Stimulated activated CD8-positive, alpha-beta memory T cell treated with anti-CD3 and anti-CD28 coated beads, Interleukin-12 subunit alpha, Interleukin-12 subunit beta, amount 100 ng/mL, for 4 hours (primary cell): ENCODE results near the gene FAM187B.
"Not testable (repeated sequence)": the region's sequence is repeated elsewhere in the genome, so short reads cannot be mapped to it uniquely, and the experiment has no call there.

Experiments used
- DNase-seq: peaks from one replicate; pipeline ENCODE4 v3.0.0-alpha.2; 2020; ENCODE audit warnings: low read depth

The FAM187B gene

DNA sequence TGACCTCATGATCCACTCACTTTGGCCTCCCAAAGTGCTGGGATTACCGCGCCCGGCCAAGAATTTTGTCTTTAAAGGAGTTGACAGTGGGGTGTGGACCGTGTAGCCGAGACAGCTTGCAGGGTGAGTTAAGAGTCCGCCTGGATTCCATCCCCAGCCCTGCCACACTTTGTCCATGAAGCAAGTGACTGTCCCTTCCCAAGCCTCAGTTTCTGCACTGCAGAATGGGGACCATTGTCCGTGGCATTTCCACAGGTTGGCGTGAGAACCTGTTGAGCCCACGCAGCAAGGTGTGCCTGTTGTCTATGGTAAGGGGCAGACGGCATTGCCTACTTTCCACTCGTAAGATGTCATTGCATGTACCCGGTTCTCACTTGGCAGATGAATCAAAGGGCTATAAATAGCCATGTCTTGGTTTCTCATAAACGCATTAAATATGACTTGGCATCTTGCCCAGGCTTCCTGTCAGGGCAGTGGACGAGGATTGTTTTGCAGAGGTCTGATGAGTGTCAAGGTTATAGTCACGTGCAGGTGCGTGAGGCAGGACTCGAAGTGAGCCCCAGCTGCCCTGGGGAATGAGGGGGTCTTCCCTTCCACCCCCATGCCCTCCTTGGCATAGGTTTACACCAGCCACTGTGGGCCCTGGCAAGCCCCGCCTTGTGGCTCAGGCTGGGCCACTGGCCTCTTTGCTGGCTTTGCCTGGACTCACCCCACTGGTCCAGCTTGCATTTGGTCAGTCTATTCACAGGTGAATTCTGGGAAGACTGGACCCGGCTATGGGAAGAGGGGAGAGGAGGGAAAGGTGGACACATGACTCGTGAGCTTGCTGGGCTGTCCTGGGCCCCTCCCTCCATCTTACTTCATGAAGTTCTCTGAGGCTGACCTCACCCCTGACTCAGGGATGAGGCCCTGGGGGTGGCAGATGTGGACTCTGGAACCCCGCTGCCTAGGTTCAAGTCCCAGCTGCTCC lies 14.6 kb downstream of the FAM187B start:
- DNase-seq: peak; percentile 53

GRCh38 chr19:35212241-35212640 lies 16.3 kb downstream of the FAM187B start:
- no peak for DNase-seq

DNA sequence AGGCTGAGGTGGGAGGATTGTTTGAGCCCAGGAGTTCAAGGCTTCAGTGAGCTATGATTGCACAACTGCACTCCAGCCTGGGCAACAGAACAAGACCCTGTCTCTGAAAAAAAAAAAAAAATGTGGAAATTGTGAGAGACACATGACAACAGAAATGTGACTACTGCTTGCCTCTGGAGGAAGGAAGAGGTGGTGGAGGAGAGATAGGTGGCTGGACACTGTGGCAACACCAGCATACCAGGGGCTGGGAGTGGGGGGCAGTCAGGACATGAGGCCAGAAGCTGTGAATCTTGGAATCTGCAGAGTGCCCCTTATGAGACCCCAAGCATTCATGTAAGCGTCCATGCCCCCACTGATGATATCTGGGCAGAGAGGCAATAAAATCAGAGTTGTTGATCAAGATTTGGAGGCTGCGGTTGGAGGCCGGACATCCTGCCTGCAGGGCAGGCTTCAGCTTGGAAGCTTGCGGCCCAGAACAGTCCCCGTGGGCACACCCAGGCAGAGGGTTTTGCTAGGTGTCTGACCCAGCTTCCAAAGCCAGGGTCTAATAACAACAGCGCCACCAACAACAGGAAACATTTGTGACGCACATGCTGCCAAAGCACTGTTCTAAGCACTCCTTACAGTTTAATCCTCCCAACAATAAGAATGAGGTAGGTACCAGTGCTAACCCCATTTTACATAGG lies 16.9 kb downstream of the FAM187B start:
- DNase-seq: peak; percentile 45

DNA sequence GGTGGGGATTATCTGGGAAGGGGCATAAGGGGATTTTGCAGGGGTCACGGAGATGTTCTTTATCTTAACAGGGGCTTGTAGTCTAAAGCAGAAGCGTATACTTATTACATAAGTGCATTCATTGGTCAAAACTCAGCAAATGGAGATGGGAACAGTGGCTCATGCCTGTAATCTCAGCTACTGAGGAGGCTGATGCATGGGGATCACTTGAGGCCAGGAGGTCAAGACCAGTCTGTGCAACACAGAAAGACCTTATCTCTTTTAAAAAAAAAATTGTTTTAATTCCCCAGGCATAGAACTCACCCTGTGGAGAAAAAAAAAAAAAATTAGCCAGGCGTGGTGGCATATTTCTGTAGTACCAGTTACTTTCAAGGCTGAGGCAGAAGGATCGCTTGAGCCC lies 18.9 kb downstream of the FAM187B start:
- no peak for DNase-seq

DNA sequence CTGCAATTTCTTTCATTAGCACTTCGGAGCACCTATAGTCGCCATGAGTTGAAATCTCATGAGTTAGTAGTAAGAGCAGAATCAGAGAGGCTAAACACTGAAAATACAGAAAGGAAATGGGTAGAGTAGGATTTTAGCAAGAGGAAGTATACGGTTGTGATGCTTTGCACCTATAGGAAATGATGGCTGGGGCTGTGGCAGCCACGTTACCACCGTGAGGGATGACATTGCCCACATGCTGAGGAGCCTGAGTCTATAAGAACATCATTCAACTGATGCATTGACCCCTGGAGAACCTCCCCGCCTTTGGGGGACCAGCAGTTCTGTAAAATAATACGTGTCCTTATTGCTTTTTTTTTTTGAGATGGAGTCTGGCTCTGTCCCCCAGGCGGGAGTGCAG lies 20.4 kb downstream of the FAM187B start:
- DNase-seq: no peak

DNA sequence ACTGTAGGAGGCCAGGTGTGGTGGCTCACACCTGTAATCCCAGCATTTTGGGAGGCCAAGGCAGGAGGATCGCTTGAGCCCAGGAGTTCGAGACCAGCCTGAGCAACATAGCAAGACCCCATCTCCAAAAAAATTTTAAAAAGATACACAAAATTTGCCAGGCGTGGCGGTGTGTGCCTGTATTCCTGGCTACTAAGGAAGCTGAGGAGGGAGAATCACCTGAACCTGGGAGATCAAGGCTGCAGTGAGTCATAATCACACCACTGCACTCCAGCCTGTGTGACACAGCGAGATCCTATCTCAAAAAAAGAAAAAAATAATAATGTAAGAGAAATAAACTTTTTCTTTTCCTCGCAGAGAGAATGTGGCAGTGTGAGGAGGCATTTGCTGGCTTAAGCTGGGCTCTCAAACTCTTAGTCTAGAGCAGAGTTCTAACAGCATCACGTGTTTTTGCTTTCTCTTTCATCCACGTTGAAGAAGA lies 21.1 kb downstream of the FAM187B start:
- no peak for DNase-seq

GRCh38 chr19:35206855-35207254 lies 21.7 kb downstream of the FAM187B start:
- no peak for DNase-seq

DNA sequence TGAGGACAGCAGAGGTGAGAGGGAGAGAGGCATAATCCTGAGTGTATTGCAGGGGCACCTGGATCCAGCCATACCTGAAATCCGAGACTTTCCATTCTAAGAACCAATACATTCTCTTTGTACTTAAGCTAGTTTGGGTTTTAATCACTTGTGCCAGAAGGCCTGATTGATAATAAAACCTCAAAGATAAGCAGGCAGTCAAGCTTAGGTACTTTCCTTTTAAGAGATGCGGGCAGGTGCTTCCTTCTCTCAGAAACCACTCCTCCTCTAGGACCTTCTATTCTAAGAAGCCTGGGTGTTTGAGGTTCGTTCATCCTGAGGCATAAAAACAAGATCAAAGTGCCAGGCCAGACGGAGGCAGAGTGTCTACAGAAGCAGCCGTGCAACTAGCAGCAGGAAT lies 22.2 kb downstream of the FAM187B start:
- DNase-seq: no peak

- DNase-seq: no peak
These were observed 22.7 kb downstream of the FAM187B start for GRCh38 chr19:35205733-35206323.

GRCh38 chr19:35204799-35205732 lies 23.5 kb downstream of the FAM187B start:
- no peak for DNase-seq

DNA sequence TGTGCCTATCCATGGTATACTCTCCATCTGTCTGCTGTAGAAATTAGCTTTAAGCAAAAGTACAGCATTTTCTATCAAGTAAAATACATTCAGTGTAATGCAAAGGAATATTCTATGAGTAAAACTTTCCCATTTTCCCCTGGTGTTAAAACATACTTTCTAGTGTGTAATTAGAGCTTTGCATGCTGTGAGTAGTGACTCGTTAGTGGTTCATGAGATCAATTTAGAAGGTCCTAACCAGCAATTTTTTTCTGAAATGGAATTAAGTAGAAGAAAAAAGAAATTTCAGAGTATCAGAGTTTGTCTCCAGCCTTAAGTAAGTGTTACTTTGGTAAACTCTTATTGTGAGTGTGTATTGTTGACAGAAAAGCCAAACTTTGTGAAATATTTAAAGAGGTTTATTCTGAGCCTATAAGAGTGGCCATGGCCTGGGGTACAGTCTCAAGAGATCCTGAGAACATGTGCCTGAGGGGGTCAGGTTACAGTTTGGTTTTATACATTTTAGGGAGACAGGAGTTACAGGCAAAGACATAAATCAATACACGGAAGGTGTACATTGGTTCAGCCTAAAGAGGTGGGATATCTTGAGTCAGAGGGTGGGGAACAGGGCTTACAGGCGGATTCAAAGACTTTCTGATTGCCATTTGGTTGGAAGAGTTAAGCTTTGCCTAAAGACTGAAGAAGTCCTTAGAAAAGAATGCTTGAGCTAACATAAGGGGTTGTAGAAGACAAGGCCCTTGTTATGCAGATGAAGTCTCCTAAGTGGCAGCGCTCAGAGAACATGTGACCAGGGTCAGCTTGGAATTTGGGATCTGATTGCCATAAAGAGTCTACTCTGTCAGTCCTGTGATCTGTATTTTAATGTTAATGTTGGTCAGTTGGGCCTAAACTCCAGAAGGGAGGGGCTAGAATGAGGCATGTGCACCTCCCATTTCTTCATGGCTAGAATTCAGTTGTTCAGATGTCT lies 25.5 kb downstream of the FAM187B start:
- no peak for DNase-seq

DNA sequence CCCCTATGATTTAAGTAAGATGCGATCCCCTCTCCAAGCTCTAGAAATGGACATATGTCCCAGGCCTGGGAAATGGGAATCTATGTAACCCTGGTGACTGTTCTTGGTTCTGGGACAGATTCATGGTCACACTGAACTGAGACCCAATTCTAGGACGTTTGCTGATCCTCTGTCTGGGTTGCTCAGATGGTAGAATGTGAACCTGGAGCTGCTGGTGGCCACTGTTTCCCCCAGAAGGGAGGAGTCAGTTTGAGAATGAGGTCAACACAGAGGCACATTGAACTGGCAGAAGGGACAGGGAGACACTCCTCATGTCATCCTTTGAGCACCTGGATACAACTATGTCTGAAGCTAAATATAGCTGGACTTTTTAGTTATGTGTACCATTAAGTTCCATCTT lies 29.1 kb downstream of the FAM187B start:
- no peak for DNase-seq

DNA sequence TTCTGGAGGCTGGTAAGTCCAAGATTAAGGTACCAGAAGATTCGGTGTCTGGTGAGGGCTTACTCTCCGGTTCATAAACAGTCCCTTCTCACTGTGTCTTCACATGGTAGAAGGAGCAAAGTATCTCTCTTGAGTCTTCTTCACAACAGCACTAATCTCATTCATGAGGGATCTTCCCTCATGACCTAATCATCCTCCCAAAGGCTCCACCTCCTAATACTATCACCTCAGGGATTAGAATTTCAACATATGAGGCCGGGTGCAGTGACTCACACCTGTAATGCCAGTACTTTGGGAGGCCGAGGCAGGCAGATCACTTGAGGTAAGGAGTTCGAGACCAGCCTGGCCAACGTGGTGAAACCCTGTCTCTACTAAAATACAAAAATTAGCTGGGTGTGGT lies 31.7 kb downstream of the FAM187B start:
- DNase-seq: not testable (repeated sequence)

- DNase-seq: no peak
These were observed 32.7 kb downstream of the FAM187B start for GRCh38 chr19:35195830-35196229.

- DNase-seq: no peak
These were observed 34.2 kb downstream of the FAM187B start for GRCh38 chr19:35194012-35194984.

DNA sequence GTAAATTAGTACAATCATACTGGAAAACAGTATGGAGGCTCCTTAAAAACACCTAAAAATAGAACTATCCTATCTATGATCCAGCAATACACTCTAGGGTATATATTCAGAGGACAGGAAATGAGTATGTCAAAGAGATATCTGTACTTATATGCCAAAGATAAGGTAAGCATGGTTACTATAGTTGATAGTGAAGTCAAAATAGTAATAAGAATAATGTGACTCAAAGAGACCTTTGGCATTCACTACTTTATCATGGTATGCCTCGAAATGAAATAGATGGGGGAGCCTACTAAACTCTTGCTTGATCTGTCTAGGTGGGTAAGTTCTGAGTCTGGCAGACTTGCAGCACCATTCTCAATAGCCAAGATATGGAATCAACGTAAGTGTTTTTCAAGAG lies 43.7 kb downstream of the FAM187B start:
- DNase-seq: no peak

DNA sequence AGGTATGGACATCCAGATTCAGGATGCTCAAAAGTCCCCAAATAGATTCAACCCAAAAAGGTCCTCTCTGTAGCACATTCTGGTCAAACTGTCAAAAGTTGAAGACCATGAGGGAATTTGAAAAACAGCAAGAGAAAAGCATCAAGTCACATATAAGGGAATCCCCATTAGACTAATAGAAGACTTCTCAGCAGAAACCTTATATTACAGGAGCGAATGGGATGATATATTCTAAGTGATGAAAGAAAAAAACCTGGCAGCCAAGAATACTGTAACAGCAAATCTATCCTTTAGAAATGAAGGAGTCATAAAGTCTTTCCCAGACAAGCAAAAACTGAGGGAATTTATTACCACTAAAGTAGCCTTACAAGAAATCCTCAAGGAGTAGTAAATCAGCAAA lies 44.3 kb downstream of the FAM187B start:
- DNase-seq: no peak

GRCh38 chr19:35181387-35181786 lies 47.2 kb downstream of the FAM187B start:
- no peak for DNase-seq

DNA sequence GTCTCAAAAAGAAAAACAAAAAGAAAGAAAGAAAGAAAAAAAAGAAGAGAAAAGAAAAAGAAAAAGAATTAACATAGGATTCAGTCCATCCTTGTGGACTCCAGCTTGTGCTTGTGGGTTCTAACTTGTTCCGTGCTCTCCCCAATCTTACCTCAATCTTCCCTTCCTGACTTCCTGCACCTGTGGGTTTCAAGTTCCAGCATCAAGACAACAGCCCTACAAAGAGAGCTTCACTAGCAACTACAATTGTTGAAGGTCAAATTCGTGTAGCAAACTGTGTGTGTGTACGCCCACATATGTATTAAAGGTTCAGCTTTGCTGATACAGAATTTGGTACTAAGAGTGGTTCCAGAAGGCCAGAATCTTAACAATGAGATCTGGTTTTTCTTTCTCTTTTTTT lies 48.7 kb downstream of the FAM187B start:
- DNase-seq: no peak
